Measurements from ENCODE around the gene CHRNA5.
"Not testable (repeated sequence)": the region's sequence is repeated elsewhere in the genome, so short reads cannot be mapped to it uniquely, and the experiment has no call there.

DNA sequence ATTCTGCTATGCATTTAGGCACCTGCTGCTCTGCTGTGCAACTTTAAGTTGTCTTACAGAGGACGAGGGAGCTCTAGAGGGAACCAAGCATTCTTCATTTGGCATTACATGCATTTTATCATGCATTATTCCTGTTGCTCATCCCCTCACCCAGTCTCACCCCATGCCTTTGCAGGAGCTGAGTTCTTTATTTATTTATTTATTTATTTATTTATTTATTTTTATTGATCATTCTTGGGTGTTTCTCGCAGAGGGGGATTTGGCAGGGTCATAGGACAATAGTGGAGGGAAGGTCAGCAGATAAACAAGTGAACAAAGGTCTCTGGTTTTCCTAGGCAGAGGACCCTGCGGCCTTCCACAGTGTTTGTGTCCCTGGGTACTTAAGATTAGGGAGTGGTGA lies 45.3 kb upstream of the CHRNA5 start:
- TF ChIP-seq, protein P1, sequence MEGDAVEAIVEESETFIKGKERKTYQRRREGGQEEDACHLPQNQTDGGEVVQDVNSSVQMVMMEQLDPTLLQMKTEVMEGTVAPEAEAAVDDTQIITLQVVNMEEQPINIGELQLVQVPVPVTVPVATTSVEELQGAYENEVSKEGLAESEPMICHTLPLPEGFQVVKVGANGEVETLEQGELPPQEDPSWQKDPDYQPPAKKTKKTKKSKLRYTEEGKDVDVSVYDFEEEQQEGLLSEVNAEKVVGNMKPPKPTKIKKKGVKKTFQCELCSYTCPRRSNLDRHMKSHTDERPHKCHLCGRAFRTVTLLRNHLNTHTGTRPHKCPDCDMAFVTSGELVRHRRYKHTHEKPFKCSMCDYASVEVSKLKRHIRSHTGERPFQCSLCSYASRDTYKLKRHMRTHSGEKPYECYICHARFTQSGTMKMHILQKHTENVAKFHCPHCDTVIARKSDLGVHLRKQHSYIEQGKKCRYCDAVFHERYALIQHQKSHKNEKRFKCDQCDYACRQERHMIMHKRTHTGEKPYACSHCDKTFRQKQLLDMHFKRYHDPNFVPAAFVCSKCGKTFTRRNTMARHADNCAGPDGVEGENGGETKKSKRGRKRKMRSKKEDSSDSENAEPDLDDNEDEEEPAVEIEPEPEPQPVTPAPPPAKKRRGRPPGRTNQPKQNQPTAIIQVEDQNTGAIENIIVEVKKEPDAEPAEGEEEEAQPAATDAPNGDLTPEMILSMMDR (IDR thresholded peaks at IDR 0.05): not testable (repeated sequence)
- not testable (repeated sequence) for TF ChIP-seq USF2 (IDR thresholded peaks at IDR 0.05); MAX (IDR thresholded peaks at IDR 0.05); POLR2A (IDR thresholded peaks at IDR 0.05; ENCODE audit: low read length); CHD4 (IDR thresholded peaks at IDR 0.05; ENCODE audit: borderline replicate concordance); RCOR1 (IDR thresholded peaks at IDR 0.05; ENCODE audit: low read depth, low read length); MAFK (IDR thresholded peaks at IDR 0.05; ENCODE audit: partially characterized antibody); TP53 (CRISPR knock-in tag; IDR thresholded peaks at IDR 0.05); RARB (CRISPR knock-in tag; IDR thresholded peaks at IDR 0.05); JUN (IDR thresholded peaks at IDR 0.05); REST (IDR thresholded peaks at IDR 0.05); TFCP2L1 (CRISPR knock-in tag; IDR thresholded peaks at IDR 0.05)
- TF ChIP-seq, protein P2, sequence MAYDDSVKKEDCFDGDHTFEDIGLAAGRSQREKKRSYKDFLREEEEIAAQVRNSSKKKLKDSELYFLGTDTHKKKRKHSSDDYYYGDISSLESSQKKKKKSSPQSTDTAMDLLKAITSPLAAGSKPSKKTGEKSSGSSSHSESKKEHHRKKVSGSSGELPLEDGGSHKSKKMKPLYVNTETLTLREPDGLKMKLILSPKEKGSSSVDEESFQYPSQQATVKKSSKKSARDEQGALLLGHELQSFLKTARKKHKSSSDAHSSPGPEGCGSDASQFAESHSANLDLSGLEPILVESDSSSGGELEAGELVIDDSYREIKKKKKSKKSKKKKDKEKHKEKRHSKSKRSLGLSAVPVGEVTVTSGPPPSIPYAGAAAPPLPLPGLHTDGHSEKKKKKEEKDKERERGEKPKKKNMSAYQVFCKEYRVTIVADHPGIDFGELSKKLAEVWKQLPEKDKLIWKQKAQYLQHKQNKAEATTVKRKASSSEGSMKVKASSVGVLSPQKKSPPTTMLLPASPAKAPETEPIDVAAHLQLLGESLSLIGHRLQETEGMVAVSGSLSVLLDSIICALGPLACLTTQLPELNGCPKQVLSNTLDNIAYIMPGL (CRISPR knock-in tag; IDR thresholded peaks at IDR 0.05; ENCODE audit: borderline replicate concordance): not testable (repeated sequence)

All from A549 (cell line).